ENCODE data around the gene GAD2.

DNA sequence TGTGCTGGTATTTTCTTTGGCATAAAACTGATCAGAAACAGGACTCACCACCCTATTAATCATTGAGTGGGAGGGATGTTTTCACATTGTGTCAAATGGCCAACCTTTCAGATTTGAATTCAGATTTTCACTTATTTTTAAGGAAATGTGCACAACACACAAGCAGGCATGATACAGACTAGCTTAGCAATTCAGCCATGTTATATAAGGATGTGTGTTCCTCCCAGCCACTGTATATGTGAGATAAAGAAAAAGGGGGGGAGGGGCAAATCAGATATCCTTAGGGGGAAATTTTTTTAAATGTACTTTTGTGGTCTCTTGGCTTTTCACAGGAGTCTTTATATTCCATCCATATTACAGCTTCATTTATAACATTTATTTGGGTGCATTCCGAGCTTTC lies 3.1 kb downstream of the GAD2 start:
- TF ChIP-seq YY1 (IDR thresholded peaks at IDR 0.05; ENCODE audit: low read depth) (no peak), TAF1 (IDR thresholded peaks at IDR 0.05; ENCODE audit: low read depth) (no peak), CEBPB (IDR thresholded peaks at IDR 0.05) (no peak), RAD21 (IDR thresholded peaks at IDR 0.05; ENCODE audit: low read depth) (no peak), EGR1 (IDR thresholded peaks at IDR 0.05) (no peak), ZBTB7A (IDR thresholded peaks at IDR 0.05; ENCODE audit: low read depth) (no peak), CREB1 (IDR thresholded peaks at IDR 0.05; ENCODE audit: low read depth) (no peak), NFIC (IDR thresholded peaks at IDR 0.05) (no peak), FOXM1 (IDR thresholded peaks at IDR 0.05; ENCODE audit: borderline replicate concordance, low read depth) (no peak)
- TF ChIP-seq, protein P1, sequence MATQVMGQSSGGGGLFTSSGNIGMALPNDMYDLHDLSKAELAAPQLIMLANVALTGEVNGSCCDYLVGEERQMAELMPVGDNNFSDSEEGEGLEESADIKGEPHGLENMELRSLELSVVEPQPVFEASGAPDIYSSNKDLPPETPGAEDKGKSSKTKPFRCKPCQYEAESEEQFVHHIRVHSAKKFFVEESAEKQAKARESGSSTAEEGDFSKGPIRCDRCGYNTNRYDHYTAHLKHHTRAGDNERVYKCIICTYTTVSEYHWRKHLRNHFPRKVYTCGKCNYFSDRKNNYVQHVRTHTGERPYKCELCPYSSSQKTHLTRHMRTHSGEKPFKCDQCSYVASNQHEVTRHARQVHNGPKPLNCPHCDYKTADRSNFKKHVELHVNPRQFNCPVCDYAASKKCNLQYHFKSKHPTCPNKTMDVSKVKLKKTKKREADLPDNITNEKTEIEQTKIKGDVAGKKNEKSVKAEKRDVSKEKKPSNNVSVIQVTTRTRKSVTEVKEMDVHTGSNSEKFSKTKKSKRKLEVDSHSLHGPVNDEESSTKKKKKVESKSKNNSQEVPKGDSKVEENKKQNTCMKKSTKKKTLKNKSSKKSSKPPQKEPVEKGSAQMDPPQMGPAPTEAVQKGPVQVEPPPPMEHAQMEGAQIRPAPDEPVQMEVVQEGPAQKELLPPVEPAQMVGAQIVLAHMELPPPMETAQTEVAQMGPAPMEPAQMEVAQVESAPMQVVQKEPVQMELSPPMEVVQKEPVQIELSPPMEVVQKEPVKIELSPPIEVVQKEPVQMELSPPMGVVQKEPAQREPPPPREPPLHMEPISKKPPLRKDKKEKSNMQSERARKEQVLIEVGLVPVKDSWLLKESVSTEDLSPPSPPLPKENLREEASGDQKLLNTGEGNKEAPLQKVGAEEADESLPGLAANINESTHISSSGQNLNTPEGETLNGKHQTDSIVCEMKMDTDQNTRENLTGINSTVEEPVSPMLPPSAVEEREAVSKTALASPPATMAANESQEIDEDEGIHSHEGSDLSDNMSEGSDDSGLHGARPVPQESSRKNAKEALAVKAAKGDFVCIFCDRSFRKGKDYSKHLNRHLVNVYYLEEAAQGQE (IDR thresholded peaks at IDR 0.05; ENCODE audit: low read depth) = no peak
- TF ChIP-seq, protein P2, sequence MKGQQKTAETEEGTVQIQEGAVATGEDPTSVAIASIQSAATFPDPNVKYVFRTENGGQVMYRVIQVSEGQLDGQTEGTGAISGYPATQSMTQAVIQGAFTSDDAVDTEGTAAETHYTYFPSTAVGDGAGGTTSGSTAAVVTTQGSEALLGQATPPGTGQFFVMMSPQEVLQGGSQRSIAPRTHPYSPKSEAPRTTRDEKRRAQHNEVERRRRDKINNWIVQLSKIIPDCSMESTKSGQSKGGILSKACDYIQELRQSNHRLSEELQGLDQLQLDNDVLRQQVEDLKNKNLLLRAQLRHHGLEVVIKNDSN (IDR thresholded peaks at IDR 0.05) = no peak

All from Ishikawa (cell line).